ENCODE results near the gene ASTN2.
A peak's percentile ranks its signal among the peaks of the same experiment; 100 is the strongest.

The ASTN2 gene

GRCh38 chr9:116647515-116647809, 767.4 kb downstream of the ASTN2 start:
- Histone ChIP-seq H3K4me2 (ENCODE audit: low read depth, low read length) (no peak overlapping the region), H3K27me3 (replicated peaks; ENCODE audit: insufficient read depth, low read length) (no peaks in the 10 kb centered on the region), H3K79me2 (ENCODE audit: low read length) (no peaks in the 10 kb centered on the region), H2AFZ (ENCODE audit: low read length) (no peak overlapping the region), H3K9me3 (replicated peaks; ENCODE audit: insufficient read depth, low read length) (no peaks in the 10 kb centered on the region), H3K4me3 (ENCODE audit: low read length) (no peak overlapping the region), H3K36me3 (replicated peaks; ENCODE audit: insufficient read depth, low read length) (no peaks in the 10 kb centered on the region), H3F3A (ENCODE audit: insufficient read depth, low read length) (no peaks in the 10 kb centered on the region), H3K27ac (ENCODE audit: low read length) (no peak overlapping the region), H3K9me2 (replicated peaks; ENCODE audit: insufficient read depth, low read length) (no peaks in the 10 kb centered on the region), H4K20me1 (ENCODE audit: insufficient read depth, low read length) (no peaks in the 10 kb centered on the region), H3K4me1 (ENCODE audit: low read length) (no peaks in the 10 kb centered on the region), H3K9ac (ENCODE audit: low read length) (no peak overlapping the region)
- no peak; the same call in 1 of the 2 replicates for TF ChIP-seq CTCF (IDR thresholded peaks at IDR 0.05; ENCODE audit: low read length)
- no peak for TF ChIP-seq EZH2phosphoT487 (IDR thresholded peaks at IDR 0.05; ENCODE audit: low read length)
- no peak for TF ChIP-seq EZH2 (optimal IDR thresholded peaks at IDR 0.05; ENCODE audit: low read depth, low read length)
- no peak for DNase-seq

GRCh38 chr9:116646661-116647514, 768.0 kb downstream of the ASTN2 start:
- H3K36me3 ChIP-seq (replicated peaks; ENCODE audit: insufficient read depth, low read length), result no peaks in the 10 kb centered on the region
- no peak overlapping the region for H3K4me3 ChIP-seq (ENCODE audit: low read length)
- no peak overlapping the region for H3K27ac ChIP-seq (ENCODE audit: low read length)
- TF ChIP-seq EZH2phosphoT487 (IDR thresholded peaks at IDR 0.05; ENCODE audit: low read length) (no peak), CTCF (IDR thresholded peaks at IDR 0.05; ENCODE audit: low read length) (peak; percentile 57)
- H3K4me1 ChIP-seq (ENCODE audit: low read length), result no peaks in the 10 kb centered on the region
- H3K27me3 ChIP-seq (replicated peaks; ENCODE audit: insufficient read depth, low read length), result no peaks in the 10 kb centered on the region
- H3K4me2 ChIP-seq (ENCODE audit: low read depth, low read length), result no peak overlapping the region
- no peak overlapping the region for H3K9ac ChIP-seq (ENCODE audit: low read length)
- H3K79me2 ChIP-seq (ENCODE audit: low read length), result no peaks in the 10 kb centered on the region
- no peaks in the 10 kb centered on the region for H3F3A ChIP-seq (ENCODE audit: insufficient read depth, low read length)
- H3K9me2 ChIP-seq (replicated peaks; ENCODE audit: insufficient read depth, low read length), result no peaks in the 10 kb centered on the region
- no peak overlapping the region for H2AFZ ChIP-seq (ENCODE audit: low read length)
- peak; percentile 16 for DNase-seq
- H4K20me1 ChIP-seq (ENCODE audit: insufficient read depth, low read length), result no peaks in the 10 kb centered on the region
- H3K9me3 ChIP-seq (replicated peaks; ENCODE audit: insufficient read depth, low read length), result no peaks in the 10 kb centered on the region

- no peaks in the 10 kb centered on the region for H3K79me2 ChIP-seq (ENCODE audit: low read length)
- H3K4me1 ChIP-seq (ENCODE audit: low read length), result no peaks in the 10 kb centered on the region
- H3K9me2 ChIP-seq (replicated peaks; ENCODE audit: insufficient read depth, low read length), result no peaks in the 10 kb centered on the region
- H3K27ac ChIP-seq (ENCODE audit: low read length), result no peak overlapping the region
- H3K27me3 ChIP-seq (replicated peaks; ENCODE audit: insufficient read depth, low read length), result no peaks in the 10 kb centered on the region
- H3K9ac ChIP-seq (ENCODE audit: low read length), result no peak overlapping the region
- no peak overlapping the region for H3K4me2 ChIP-seq (ENCODE audit: low read depth, low read length)
- H4K20me1 ChIP-seq (ENCODE audit: insufficient read depth, low read length), result no peaks in the 10 kb centered on the region
- TF ChIP-seq EZH2 (optimal IDR thresholded peaks at IDR 0.05; ENCODE audit: low read depth, low read length) (no peak), EZH2phosphoT487 (IDR thresholded peaks at IDR 0.05; ENCODE audit: low read length) (no peak), CTCF (IDR thresholded peaks at IDR 0.05; ENCODE audit: low read length) (no peak)
- H2AFZ ChIP-seq (ENCODE audit: low read length), result no peak overlapping the region
- DNase-seq, result no peak
- H3K36me3 ChIP-seq (replicated peaks; ENCODE audit: insufficient read depth, low read length), result no peaks in the 10 kb centered on the region
- H3F3A ChIP-seq (ENCODE audit: insufficient read depth, low read length), result no peaks in the 10 kb centered on the region
- H3K4me3 ChIP-seq (ENCODE audit: low read length), result no peak overlapping the region
- H3K9me3 ChIP-seq (replicated peaks; ENCODE audit: insufficient read depth, low read length), result no peaks in the 10 kb centered on the region
Observed at GRCh38 chr9:116644091-116644688, 770.7 kb downstream of the ASTN2 start.

Measured in MM.1S (cell line).